HL-60 (cell line): ENCODE results near the gene EYS.

ENCODE experiments used
- DNase-seq, 2 experiments: peaks; one replicate each; pipeline ENCODE4 v3.0.0-alpha.2; 2010 to 2020; ENCODE audit warnings: low read depth in 1 of 2, low spot score in 1 of 2
- H3K27ac ChIP-seq: fragments of 250-450 bp; sonication (Bioruptor Pico); replicated peaks from 2 replicates; pipeline ENCODE4 v1.5.1; 2020; ENCODE audit warnings: mild to moderate bottlenecking, moderate library complexity
- H3K27me3 ChIP-seq: fragments of 250-450 bp; sonication (Bioruptor Pico); 2 replicates; pipeline ENCODE4 v1.5.1; 2021; ENCODE audit warnings: mild to moderate bottlenecking, moderate library complexity; ENCODE audit not compliant: insufficient read depth, poor library complexity, severe bottlenecking
- H3K4me3 ChIP-seq: replicated peaks from 2 replicates; pipeline ENCODE4 v1.5.1; 2011; ENCODE audit warnings: mild to moderate bottlenecking, control low read depth, low read length; ENCODE audit not compliant: insufficient read depth
- CTCF ChIP-seq: IDR thresholded peaks from one replicate; pipeline ENCODE4 v1.5.1; 2011; ENCODE audit warnings: low read length, control low read depth, inconsistent platforms; ENCODE audit not compliant: insufficient read depth
- GABPA ChIP-seq: IDR thresholded peaks from 2 replicates; pipeline ENCODE4 v1.6.1; 2012; ENCODE audit warnings: low read depth
- POLR2AphosphoS5 ChIP-seq: IDR thresholded peaks from 2 replicates; pipeline ENCODE4 v1.6.1; 2012; ENCODE audit warnings: low read depth
- SPI1 ChIP-seq: IDR thresholded peaks from 2 replicates; pipeline ENCODE4 v1.6.1; 2012; ENCODE audit warnings: low read depth, mild to moderate bottlenecking, borderline replicate concordance
- TF ChIP-seq, protein P1 (sequence below): IDR thresholded peaks from 2 replicates; pipeline ENCODE4 v1.6.1; 2012; ENCODE audit warnings: low read depth; ENCODE audit not compliant: insufficient replicate concordance

EYS gene

DNA sequence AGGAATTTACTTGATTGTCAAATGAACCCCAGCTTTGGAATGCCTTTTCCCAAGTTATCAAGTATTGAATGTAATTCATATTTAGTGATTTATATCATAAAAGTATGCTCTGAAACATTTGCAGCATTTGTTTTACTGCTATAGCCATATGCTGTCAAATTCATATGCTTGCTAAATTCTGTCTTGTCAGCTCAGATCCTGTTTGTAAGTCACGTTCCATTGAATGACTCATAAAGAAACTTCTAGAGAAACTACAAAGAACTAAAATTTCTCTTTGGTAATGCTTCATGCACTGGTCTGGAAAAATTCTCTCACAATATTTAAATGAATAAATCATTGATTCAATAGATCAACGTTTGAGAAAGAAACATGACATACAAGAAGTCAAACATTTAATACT lies 1625.6 kb downstream of the EYS start:
- TF ChIP-seq GABPA (no peak), CTCF (no peak), POLR2AphosphoS5 (no peak), SPI1 (no peak)
- TF ChIP-seq, protein P1, sequence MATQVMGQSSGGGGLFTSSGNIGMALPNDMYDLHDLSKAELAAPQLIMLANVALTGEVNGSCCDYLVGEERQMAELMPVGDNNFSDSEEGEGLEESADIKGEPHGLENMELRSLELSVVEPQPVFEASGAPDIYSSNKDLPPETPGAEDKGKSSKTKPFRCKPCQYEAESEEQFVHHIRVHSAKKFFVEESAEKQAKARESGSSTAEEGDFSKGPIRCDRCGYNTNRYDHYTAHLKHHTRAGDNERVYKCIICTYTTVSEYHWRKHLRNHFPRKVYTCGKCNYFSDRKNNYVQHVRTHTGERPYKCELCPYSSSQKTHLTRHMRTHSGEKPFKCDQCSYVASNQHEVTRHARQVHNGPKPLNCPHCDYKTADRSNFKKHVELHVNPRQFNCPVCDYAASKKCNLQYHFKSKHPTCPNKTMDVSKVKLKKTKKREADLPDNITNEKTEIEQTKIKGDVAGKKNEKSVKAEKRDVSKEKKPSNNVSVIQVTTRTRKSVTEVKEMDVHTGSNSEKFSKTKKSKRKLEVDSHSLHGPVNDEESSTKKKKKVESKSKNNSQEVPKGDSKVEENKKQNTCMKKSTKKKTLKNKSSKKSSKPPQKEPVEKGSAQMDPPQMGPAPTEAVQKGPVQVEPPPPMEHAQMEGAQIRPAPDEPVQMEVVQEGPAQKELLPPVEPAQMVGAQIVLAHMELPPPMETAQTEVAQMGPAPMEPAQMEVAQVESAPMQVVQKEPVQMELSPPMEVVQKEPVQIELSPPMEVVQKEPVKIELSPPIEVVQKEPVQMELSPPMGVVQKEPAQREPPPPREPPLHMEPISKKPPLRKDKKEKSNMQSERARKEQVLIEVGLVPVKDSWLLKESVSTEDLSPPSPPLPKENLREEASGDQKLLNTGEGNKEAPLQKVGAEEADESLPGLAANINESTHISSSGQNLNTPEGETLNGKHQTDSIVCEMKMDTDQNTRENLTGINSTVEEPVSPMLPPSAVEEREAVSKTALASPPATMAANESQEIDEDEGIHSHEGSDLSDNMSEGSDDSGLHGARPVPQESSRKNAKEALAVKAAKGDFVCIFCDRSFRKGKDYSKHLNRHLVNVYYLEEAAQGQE: no peak
- no peak overlapping the region for H3K4me3 ChIP-seq
- DNase-seq: no peak
- H3K27me3 ChIP-seq: no peaks in the 10 kb centered on the region
- no peak overlapping the region for H3K27ac ChIP-seq

GRCh38 chr6:64074981-64075380 lies 1632.0 kb downstream of the EYS start:
- no peak overlapping the region for H3K4me3 ChIP-seq
- H3K27ac ChIP-seq: no peak overlapping the region

GRCh38 chr6:64072686-64073085 lies 1634.3 kb downstream of the EYS start:
- Histone ChIP-seq H3K27ac (no peak overlapping the region), H3K27me3 (no peaks in the 10 kb centered on the region), H3K4me3 (no peak overlapping the region)
- no peak for DNase-seq
- TF ChIP-seq, protein P1: no peak
- no peak for TF ChIP-seq SPI1
- no peak for TF ChIP-seq POLR2AphosphoS5
- no peak for TF ChIP-seq GABPA
- TF ChIP-seq CTCF: no peak

More at GRCh38 chr6:64074981-64075380, 1632.0 kb downstream of the EYS start:
- no peak for DNase-seq
- TF ChIP-seq SPI1: no peak
- TF ChIP-seq GABPA: no peak
- TF ChIP-seq POLR2AphosphoS5: no peak
- no peak for TF ChIP-seq CTCF
- TF ChIP-seq, protein P1: no peak
- H3K27me3 ChIP-seq: no peaks in the 10 kb centered on the region
